ENCODE measurements around the gene FARSB.

FARSB gene

DNA sequence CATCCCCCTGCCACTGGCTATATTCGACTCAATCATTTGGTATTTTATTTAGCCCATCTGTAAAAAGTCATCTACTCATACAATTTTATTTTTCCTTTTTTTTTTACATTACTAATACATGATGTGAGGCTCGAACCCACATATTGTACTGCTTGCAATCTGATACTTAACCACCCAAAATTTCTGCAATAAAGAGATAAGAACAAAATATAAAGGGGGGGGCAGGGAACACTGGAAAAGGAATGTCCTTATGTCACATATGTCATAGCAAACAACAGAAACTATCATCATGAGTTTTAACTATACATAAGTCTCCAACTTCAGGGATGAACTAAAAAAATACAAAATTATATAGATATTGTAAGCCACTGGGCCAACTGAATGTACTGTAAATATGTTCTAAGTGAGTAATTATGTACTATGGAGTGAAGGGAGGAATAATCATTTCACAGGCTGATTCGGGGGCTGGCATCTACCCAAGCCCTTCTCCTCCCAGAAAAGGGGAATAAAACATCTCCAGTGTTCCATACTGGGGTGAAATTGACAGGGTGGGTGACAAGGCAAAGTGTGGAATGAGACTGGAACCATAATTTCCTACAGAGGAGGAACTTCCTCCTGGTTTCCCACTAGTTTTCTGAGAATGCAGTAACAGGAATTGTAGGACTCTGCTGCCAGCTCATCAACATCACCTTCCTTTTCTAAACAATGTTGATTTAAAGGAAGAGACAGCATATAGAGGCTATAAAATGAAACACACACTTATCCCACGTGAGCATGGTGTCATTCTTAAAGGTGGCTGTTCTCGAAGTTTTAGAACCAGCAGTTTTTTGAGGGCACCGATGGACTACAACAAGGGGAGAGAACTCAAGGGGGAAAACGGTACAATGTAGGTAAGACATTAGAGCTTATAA lies 79.5 kb downstream of the FARSB start:
- no peak for TF ChIP-seq EZH2phosphoT487 (IDR thresholded peaks at IDR 0.05; ENCODE audit: borderline replicate concordance, low read length)
- TF ChIP-seq, protein P1, sequence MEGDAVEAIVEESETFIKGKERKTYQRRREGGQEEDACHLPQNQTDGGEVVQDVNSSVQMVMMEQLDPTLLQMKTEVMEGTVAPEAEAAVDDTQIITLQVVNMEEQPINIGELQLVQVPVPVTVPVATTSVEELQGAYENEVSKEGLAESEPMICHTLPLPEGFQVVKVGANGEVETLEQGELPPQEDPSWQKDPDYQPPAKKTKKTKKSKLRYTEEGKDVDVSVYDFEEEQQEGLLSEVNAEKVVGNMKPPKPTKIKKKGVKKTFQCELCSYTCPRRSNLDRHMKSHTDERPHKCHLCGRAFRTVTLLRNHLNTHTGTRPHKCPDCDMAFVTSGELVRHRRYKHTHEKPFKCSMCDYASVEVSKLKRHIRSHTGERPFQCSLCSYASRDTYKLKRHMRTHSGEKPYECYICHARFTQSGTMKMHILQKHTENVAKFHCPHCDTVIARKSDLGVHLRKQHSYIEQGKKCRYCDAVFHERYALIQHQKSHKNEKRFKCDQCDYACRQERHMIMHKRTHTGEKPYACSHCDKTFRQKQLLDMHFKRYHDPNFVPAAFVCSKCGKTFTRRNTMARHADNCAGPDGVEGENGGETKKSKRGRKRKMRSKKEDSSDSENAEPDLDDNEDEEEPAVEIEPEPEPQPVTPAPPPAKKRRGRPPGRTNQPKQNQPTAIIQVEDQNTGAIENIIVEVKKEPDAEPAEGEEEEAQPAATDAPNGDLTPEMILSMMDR (IDR thresholded peaks at IDR 0.05; ENCODE audit: low read depth, low read length, poor library complexity, severe bottlenecking), result no peak
- H3K4me1 ChIP-seq (ENCODE audit: control insufficient read depth, low read length), result peaks cover 14% of the 10 kb centered on the region
- no peak overlapping the region for H3K27ac ChIP-seq (ENCODE audit: low read depth, low read length)
- H4K20me1 ChIP-seq (ENCODE audit: control insufficient read depth, insufficient read depth, low read depth, low read length), result no peaks in the 10 kb centered on the region; the same call in 1 of the 2 replicates
- H3K27me3 ChIP-seq (ENCODE audit: control insufficient read depth, low read length), result no peaks in the 10 kb centered on the region
- no peak overlapping the region for H3K4me2 ChIP-seq (ENCODE audit: low read length)
- peaks cover 77% of the 10 kb centered on the region for H3K36me3 ChIP-seq (ENCODE audit: control insufficient read depth, low read length)
- H3F3A ChIP-seq (ENCODE audit: control insufficient read depth, insufficient read depth), result no peaks in the 10 kb centered on the region
- no peaks in the 10 kb centered on the region for H3K9me2 ChIP-seq (replicated peaks; ENCODE audit: control insufficient read depth, low read length)
- no peaks in the 10 kb centered on the region for H3K9me3 ChIP-seq (ENCODE audit: control insufficient read depth, insufficient read depth, low read length)
- peaks cover 7% of the 10 kb centered on the region for H3K79me2 ChIP-seq (ENCODE audit: control insufficient read depth, low read length)
- H3K4me3 ChIP-seq (ENCODE audit: low read length), result no peak overlapping the region

DNA sequence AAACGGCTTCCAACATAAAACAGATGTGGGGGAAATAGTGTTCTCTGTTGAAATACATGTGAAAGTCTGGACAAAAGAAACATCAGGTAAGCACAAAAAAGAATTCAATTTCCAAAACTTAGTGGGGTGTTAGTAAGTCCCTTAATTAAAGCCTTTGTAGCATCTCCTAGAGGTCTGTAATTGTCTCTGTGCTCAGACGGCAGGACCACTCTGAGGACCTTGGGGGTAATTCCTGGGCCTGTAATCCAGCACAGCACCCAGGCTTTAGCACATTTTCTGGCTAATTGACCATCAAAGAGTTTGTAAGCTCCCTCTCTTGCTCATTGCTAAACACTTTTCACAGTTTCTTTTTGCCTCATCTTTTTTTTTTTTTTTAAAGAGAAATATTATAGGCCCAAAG lies 80.3 kb downstream of the FARSB start:
- no peaks in the 10 kb centered on the region for H3F3A ChIP-seq (ENCODE audit: control insufficient read depth, insufficient read depth)
- H3K79me2 ChIP-seq (ENCODE audit: control insufficient read depth, low read length), result peaks cover under 1% of the 10 kb centered on the region
- H3K4me2 ChIP-seq (ENCODE audit: low read length), result no peak overlapping the region
- no peaks in the 10 kb centered on the region for H3K27me3 ChIP-seq (ENCODE audit: control insufficient read depth, low read length)
- H3K9me2 ChIP-seq (replicated peaks; ENCODE audit: control insufficient read depth, low read length), result no peaks in the 10 kb centered on the region
- no peak for TF ChIP-seq EZH2phosphoT487 (IDR thresholded peaks at IDR 0.05; ENCODE audit: borderline replicate concordance, low read length)
- TF ChIP-seq, protein P1 (IDR thresholded peaks at IDR 0.05; ENCODE audit: low read depth, low read length, poor library complexity, severe bottlenecking), result no peak
- H3K4me3 ChIP-seq (ENCODE audit: low read length), result no peak overlapping the region
- H4K20me1 ChIP-seq (ENCODE audit: control insufficient read depth, insufficient read depth, low read depth, low read length), result no peaks in the 10 kb centered on the region; the same call in 1 of the 2 replicates
- H3K36me3 ChIP-seq (ENCODE audit: control insufficient read depth, low read length), result peaks cover 77% of the 10 kb centered on the region
- no peak overlapping the region for H3K27ac ChIP-seq (ENCODE audit: low read depth, low read length)
- no peaks in the 10 kb centered on the region for H3K9me3 ChIP-seq (ENCODE audit: control insufficient read depth, insufficient read depth, low read length)
- peaks cover 5% of the 10 kb centered on the region for H3K4me1 ChIP-seq (ENCODE audit: control insufficient read depth, low read length)

DNA sequence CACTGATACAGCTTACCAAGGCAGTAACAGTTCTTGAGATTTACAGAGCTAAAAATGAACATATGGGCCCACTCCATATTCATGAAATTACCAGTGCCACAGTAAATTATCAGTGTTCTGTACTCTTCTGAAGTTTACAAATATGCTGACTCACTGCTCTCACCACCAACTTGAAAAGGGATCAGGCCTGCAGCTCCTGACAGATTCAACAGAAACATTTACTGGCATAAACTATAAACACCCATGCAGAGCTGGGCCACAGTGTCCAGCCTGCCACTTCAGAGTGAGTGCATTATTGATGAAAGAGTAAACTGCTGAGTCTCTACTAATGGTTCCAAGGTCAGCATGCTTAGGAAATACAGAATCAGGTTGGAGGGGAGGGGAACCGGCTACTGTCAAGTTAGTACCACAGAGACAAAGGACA lies 83.1 kb downstream of the FARSB start:
- Histone ChIP-seq H3K4me3 (ENCODE audit: low read length) (no peak overlapping the region), H3K9me3 (ENCODE audit: control insufficient read depth, insufficient read depth, low read length) (no peaks in the 10 kb centered on the region), H3K4me1 (ENCODE audit: control insufficient read depth, low read length) (no peaks in the 10 kb centered on the region), H3F3A (ENCODE audit: control insufficient read depth, insufficient read depth) (no peaks in the 10 kb centered on the region), H3K27me3 (ENCODE audit: control insufficient read depth, low read length) (no peaks in the 10 kb centered on the region), H3K27ac (ENCODE audit: low read depth, low read length) (no peak overlapping the region), H3K79me2 (ENCODE audit: control insufficient read depth, low read length) (no peaks in the 10 kb centered on the region), H3K4me2 (ENCODE audit: low read length) (no peak overlapping the region), H3K36me3 (ENCODE audit: control insufficient read depth, low read length) (peaks cover 83% of the 10 kb centered on the region), H4K20me1 (ENCODE audit: control insufficient read depth, insufficient read depth, low read depth, low read length) (no peaks in the 10 kb centered on the region; the same call in 1 of the 2 replicates), H3K9me2 (replicated peaks; ENCODE audit: control insufficient read depth, low read length) (no peaks in the 10 kb centered on the region)
- TF ChIP-seq, protein P1 (IDR thresholded peaks at IDR 0.05; ENCODE audit: low read depth, low read length, poor library complexity, severe bottlenecking), result no peak
- TF ChIP-seq EZH2phosphoT487 (IDR thresholded peaks at IDR 0.05; ENCODE audit: borderline replicate concordance, low read length), result no peak

Measured in DOHH2 (cell line).